Tibial nerve (tissue), 4 donors: ENCODE measurements around the gene LSS.

Experiments
- EP300 ChIP-seq, 2 donors: sonication (generic); formaldehyde crosslinking; IDR thresholded peaks; one replicate each; pipeline ENCODE4 v1.6.1; 2017; ENCODE audit warnings: antibody characterized with exemption in 2 of 2, mild to moderate bottlenecking in 1 of 2
- TF ChIP-seq, protein P1 (sequence below), 5 experiments: fragments of 200-600 bp in 3 of 5; fragments of 450-650 bp in 2 of 5; sonication (generic) in 3 of 5; IDR thresholded peaks; one replicate each; pipeline ENCODE4 v1.5.1; 2016 to 2019; ENCODE audit warnings: antibody characterized with exemption in 5 of 5, mild to moderate bottlenecking in 3 of 5, moderate library complexity in 2 of 5

DNA sequence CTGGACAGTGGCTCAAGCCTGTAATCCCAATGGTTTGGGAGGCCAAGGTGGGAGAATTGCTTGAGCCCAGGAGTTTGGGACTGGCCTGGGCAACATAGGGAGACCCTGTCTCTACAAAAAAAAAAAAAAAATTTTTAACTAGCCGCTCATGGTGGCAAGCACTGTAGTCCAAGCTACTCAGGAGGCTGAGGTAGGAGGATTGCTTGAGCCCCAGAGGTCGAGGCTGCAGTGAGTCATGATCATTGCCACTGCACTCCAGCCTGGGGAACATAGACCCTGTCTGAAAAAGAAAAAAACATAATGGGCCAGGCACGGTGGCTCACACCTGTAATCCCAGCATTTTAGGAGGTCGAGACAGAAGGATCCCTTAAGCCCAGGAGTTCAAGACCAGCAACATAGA lies 49.6 kb downstream of the LSS start:
- TF ChIP-seq, protein P1, sequence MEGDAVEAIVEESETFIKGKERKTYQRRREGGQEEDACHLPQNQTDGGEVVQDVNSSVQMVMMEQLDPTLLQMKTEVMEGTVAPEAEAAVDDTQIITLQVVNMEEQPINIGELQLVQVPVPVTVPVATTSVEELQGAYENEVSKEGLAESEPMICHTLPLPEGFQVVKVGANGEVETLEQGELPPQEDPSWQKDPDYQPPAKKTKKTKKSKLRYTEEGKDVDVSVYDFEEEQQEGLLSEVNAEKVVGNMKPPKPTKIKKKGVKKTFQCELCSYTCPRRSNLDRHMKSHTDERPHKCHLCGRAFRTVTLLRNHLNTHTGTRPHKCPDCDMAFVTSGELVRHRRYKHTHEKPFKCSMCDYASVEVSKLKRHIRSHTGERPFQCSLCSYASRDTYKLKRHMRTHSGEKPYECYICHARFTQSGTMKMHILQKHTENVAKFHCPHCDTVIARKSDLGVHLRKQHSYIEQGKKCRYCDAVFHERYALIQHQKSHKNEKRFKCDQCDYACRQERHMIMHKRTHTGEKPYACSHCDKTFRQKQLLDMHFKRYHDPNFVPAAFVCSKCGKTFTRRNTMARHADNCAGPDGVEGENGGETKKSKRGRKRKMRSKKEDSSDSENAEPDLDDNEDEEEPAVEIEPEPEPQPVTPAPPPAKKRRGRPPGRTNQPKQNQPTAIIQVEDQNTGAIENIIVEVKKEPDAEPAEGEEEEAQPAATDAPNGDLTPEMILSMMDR (IDR thresholded peaks at IDR 0.05): no peak
- TF ChIP-seq EP300 (IDR thresholded peaks at IDR 0.05): no peak
